Measurements from ENCODE around the gene ZEB1.

DNA sequence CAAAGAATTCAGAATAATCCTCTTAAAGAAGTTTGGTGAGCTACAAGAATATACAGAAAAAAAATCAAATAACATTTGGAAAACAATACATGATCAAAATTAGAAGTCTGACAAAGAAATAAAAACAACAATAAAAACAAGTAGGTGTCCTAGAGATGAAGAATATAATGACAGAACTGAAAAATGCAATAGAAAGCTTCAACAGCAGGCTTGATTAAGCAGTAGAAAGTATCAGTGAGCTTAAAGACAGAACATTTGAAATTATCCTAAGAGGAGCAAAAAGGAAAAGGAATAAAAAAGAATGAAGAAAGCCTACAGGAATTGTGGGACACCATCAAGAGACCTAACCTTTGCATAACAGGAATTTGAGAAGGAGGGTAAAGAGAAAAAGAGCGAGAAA lies 238.8 kb downstream of the ZEB1 start:
- no peak for TF ChIP-seq CTCF (IDR thresholded peaks at IDR 0.05)
- no peak for TF ChIP-seq POLR2A (IDR thresholded peaks at IDR 0.05; ENCODE audit: low read depth)

Measured in esophagus muscularis mucosa (tissue), 3 donors.